COLO668 (cell line): ENCODE data around the gene ZNF541.

ENCODE experiments used
- DNase-seq: peaks from one replicate; lab custom pipeline; 2025; ENCODE audit not compliant: unreplicated experiment; lab: John Stamatoyannopoulos, UW

The ZNF541 gene

DNA sequence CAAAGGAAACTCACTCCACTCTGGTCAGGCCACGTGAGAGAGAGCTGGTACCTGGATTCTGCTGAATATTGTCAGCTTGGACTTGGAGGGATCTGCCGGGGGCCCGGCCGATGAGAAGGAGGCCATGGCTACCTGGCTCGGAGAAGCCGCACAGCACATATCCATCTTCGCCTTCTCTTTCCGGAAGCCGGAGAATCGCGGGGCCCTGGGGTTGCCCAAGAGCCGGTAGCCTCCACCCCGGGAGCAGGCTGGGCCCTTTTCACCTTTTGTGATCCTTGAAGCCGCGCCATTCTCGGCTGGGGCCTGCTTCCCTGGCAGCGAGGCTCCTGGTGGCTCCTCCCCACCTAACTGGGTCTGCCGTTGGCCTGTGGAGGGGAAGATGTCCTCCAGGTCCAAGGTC, 28.9 kb downstream of the ZNF541 start:
- no peak for DNase-seq

DNA sequence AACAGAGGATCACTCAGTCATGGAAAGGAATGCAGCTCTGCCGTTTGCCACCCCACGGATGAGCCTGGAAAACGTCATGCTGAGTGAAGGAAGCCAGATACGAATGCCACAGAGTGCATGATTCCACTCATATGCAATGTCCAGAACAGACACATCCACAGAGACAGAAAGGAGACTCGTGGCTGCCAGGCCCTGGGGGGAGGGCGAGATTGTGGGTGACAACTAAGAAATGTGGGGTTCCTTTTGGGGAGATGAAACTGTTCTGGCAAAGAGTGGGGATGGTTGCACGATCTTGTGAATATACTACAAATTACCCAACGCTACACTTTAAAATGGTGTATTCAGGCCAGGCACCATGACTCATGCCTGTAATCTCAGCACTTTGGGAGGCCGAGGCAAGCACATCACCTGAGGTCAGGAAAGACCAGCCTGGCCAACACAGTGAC, 30.9 kb downstream of the ZNF541 start:
- DNase-seq: no peak

DNA sequence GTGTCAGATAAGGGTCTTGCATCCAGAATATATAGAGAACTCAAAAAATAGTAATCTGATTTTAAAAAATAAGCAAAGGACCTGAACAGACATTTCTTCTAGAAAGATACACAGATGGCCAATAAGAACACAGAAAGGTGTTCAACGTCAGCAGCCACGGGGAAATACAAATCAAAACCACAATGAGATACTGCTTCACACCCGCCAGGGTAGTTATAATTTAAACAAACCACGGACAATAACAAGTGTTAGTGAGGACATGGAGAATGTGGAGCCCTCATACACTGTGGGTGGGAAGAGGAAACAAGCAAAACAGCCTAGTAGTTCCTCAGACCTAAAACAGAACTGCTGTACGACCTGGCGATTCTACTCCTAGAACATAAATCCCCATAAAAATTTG, 31.4 kb downstream of the ZNF541 start:
- no peak for DNase-seq

GRCh38 chr19:47540748-47541147, 32.2 kb downstream of the ZNF541 start:
- DNase-seq: no peak

- no peak for DNase-seq
Observed at GRCh38 chr19:47539747-47540311, 33.1 kb downstream of the ZNF541 start.

DNA sequence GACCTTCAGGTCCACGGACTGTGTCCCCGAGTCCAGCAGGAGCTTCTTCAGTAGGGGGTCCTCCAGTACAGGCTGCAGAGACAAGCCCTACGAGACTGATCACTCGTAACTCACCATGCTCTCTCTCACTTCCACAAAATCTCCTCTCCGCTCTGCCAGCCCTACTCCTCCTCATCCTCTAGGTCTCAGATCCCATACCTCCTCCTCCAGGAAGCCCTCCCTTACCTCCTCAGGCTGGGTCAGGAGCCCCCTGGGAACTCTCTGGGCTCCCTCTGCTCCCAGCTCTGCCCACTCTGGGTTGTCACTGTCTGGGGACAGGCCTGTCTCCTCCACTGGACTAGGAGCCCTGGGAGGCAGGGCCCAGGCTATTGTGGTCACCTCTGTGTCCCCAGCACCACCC, 34.1 kb downstream of the ZNF541 start:
- DNase-seq: no peak

DNA sequence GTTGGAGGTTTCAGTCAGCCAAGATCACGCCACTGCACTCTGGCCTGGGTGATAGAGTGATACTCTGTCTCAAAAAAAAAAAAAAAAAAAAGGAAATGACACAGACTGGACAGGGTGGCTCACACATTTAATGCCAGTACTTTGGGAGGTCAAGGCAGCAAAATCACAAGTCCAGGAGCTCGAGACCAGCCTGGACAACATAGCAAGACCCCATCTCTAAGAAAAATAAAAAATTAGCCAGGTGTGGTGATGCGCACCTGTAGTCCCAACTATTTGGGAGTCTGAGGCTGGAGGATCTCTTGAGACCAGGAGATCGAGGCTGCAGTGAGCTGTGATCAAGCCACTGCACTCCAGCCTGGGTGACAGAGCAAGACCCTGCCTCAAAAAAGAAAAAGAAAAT, 35.5 kb downstream of the ZNF541 start:
- no peak for DNase-seq

GRCh38 chr19:47534628-47535027, 38.3 kb downstream of the ZNF541 start:
- no peak for DNase-seq

- no peak for DNase-seq
Observed at GRCh38 chr19:47531640-47532387, 41.1 kb downstream of the ZNF541 start.

- DNase-seq: peak; percentile 17
Observed at GRCh38 chr19:47529018-47529742, 43.8 kb downstream of the ZNF541 start.

DNA sequence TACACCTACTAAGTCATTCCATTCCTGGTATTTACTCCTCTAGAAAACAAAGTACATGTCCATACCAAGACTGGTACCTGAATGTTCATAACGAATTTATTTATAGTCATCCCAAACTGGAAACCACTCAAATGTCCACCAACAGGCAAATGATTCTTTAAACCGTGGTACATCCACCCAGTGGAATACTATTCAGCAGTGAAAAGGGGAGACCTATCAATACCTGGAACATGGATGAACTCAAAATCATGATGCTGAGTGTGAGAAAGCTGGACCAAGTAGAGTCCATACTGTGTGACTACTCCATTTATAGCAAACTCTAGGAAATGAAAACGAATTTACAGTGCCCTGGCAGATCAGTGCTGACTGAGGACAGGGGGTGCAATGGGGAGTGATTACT, 46.1 kb downstream of the ZNF541 start:
- no peak for DNase-seq

- peak; percentile 50 for DNase-seq
Observed at GRCh38 chr19:47523473-47523872, 49.5 kb downstream of the ZNF541 start.
